HG03439 (cell line): ENCODE measurements around the gene SAMD4A.
"Not testable (repeated sequence)": the region's sequence is repeated elsewhere in the genome, so short reads cannot be mapped to it uniquely, and the experiment has no call there.

Source experiments
- ATAC-seq: cut with Tn5 transposase; IDR thresholded peaks from one replicate; pipeline ENCODE4 v1.9.1; 2021; ENCODE audit warnings: mild to moderate bottlenecking, moderate library complexity; ENCODE audit not compliant: unreplicated experiment

The SAMD4A gene

GRCh38 chr14:54722791-54723432, 156.0 kb downstream of the SAMD4A start:
- no peak for ATAC-seq

DNA sequence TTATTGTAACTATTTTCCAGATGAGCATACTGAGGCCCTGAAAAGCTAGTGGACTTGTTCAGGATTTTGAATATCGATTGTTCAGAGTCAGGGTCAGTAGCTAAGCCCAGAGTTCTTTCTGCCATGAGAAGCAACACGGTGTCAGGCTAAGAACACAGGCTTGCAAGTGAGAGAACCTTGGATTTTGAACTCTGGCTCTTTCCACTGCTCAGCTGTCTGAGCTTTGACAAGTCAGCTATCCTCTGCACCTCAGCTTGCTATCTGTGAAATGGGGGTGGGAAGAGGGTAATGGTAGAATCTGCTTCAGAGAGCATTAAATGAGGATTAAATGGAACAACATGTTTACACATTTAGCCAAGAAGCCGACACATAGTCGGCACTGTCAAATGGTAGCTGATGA, 157.2 kb downstream of the SAMD4A start:
- ATAC-seq, result no peak

- no peak for ATAC-seq
Observed at GRCh38 chr14:54724676-54725325, 157.9 kb downstream of the SAMD4A start.

- no peak for ATAC-seq
Observed at GRCh38 chr14:54725998-54726397, 159.1 kb downstream of the SAMD4A start.

DNA sequence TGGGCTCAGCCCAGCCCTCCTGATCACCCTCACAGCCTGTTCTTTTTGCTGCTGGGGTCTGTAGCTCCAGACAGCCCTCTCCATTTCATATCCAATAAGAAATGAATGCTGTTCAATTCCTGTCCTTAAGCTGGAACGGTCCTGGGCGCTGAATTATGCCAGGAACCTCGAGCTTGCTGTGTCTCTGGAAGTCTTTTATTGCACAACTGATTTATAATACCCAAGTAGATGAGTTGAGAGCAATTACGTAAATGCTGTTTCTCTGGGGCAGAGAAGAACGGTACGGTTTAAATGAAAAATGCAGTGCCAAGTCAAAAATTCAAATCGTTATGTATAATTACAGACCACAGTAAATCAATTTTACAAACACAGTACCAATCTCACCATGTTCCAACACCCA, 161.0 kb downstream of the SAMD4A start:
- ATAC-seq, result no peak

DNA sequence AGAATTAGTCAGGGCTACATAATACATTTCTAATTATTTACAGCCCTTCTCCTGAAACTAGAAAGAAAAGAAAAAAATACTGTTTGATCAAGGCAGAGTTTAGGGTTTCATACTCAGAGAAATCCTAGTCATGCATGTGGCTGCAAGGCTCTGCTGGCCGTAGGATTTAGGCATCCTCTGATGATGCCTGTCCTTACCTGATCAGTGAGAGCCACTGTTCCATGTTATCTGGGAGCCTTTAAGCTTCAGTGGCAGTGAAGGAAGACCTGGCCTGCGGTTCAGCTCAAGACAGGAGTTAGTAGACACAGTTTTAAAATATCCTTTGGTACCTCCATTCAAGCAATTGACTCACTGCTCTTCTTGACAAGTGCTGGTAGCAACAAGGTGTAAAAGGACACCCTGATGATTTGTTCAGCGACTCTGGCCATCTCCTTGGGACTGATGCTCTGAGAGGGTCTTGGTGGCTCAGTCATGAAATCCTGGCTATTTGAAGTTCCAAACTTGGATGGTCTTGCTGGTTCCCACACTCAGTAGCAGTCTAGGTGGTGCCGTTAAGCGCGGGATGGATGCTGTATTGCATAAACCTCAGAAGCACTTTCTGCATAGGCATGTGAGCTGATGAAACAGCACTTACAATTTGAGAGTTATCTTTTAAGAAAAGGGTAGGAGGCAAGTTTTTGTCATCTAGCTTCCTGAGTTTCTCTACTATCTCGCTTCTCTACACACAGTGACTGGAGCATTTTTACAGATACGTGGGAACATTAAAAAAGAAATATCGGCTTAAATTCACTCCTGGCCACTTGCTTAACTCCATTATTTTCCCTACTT, 162.0 kb downstream of the SAMD4A start:
- ATAC-seq, result no peak

GRCh38 chr14:54730156-54730961, 163.4 kb downstream of the SAMD4A start:
- peak; percentile 95 for ATAC-seq

GRCh38 chr14:54734966-54735365, 168.0 kb downstream of the SAMD4A start:
- no peak for ATAC-seq

DNA sequence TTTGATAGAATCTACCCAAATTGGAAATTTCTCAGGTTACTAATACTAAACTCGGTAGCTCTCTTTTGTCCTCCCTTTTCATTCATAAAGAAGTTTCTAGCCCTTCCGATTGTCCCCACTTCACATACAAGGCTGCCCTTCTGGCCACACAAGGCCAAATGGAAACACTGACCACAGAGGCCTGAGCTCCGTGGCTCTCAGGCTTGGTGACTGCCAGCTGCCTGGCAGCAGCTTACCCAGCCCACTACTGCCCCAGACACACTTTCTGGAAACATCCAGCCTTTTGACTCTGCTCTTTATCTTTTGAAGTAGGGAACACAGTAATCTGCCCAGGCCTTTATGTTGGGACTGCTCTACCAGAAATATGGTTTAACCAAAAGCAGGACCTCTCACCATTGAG, 168.5 kb downstream of the SAMD4A start:
- ATAC-seq, result no peak

- no peak for ATAC-seq
Observed at GRCh38 chr14:54737132-54737711, 170.3 kb downstream of the SAMD4A start.

GRCh38 chr14:54738009-54738408, 171.1 kb downstream of the SAMD4A start:
- ATAC-seq, result no peak

DNA sequence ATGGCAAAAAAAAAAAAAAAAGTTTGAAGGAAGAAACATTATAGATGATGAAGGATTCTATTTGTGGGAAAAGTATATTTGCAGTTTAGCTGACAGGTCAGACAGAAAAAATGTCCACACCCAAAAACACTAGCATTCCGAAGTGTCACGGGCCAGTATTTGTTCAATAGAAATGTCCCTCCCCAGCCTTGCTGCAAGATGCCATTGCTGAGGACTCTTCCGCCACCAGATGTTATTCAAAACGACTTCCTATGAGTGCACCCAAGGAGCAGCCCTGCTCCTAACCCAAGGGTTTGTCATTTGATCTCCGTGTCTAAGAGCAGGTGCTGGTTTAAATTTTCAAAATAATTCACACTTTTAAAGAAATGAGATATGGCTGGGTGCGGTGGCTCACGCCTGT, 172.6 kb downstream of the SAMD4A start:
- ATAC-seq, result no peak

DNA sequence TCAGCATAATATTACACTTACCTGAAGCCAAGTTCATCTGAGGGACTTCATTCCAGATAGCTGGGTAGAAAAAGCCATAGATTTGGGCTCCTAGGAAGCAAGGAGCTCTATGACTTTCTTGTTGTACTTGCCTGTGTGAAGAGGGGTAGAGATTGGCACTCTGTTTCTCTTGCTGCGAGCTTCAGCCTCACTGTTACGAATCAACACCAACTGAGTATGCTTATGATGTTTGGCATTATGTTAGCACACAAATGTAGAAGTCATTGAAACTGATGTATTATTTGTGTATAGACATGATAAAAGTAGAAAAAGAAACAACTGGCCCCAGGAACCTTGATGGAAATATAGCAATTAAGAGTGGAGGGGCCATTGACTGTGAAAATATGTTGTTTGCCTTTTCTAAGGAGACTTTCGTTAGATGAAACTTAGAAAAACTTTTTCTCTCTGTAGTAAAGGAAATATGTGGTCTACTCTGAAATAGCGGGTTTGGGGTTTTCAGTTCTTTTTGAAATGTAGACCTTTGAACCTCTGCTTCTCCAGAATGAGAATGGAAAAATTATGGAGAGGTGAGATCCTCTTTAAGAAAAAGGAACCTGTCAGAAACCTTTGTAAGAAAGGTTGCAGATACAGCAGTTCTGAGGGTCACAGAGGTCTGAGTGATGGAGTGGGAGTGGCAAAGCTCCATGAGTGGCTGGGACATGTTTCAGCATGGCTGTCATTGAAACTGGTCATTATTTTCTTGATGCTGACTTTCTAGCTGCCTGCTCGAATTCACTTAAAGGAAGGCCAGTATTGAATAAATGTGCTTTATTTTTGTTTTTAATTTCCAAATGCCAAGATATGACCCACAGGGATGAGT, 175.8 kb downstream of the SAMD4A start:
- ATAC-seq, result no peak

DNA sequence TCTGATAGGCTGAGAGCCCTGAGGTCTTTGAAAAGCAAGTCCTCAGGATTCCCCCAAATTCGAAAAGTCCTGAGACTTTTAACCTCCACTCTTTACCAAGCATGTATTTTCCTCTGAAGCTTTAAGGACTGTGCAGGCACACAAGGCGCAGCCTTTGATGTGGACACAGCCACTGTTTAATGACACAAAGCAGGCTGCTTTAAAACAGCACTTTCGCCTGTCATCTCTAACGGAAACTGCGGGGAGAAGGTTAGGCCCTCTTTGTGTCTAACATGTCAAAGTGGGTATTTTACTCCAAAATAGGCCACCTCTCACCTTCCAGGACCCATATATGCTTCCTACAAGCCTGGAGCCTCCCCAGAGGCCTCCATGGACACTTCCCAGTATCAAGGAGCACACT, 176.5 kb downstream of the SAMD4A start:
- no peak for ATAC-seq

DNA sequence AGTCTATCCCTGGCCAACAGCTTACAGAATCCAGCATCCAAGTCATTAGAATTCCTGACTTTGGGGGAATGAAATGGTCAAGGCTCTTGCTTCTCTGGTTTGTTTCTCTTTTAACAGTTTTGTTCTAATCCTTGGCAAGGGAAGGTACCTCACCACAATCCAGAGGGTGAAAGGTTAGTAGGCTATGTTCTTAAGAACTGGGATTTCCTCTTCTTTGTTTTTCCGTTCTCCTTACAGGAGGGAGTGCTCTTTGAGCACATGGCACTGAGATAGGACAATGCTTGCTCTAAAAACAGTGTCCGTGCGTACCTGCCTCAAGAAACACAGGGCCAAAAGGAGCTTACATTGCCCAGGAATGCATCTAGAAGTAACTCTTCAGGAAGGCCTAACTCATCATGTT, 179.1 kb downstream of the SAMD4A start:
- no peak for ATAC-seq

DNA sequence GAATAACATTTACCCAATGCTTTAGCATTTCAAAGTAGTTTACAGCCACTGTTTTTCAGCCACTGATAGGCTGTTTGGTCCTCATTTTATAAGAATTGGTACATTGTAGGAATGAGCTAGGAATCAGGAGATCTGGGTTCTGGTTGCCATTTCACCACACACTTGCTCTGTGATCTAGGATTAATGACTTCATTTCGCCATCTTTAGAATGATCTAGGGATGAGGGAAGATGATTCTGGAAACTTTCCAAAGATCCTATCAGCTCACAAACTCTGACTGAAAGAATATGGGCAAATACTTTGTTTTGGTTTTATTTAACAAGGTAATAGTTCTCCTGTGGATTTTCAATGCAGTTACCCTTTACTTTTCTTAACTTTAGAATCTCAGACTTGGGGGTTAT, 180.7 kb downstream of the SAMD4A start:
- ATAC-seq, result no peak

GRCh38 chr14:54749180-54749579, 182.3 kb downstream of the SAMD4A start:
- ATAC-seq, result no peak

GRCh38 chr14:54749727-54750126, 182.8 kb downstream of the SAMD4A start:
- no peak for ATAC-seq

DNA sequence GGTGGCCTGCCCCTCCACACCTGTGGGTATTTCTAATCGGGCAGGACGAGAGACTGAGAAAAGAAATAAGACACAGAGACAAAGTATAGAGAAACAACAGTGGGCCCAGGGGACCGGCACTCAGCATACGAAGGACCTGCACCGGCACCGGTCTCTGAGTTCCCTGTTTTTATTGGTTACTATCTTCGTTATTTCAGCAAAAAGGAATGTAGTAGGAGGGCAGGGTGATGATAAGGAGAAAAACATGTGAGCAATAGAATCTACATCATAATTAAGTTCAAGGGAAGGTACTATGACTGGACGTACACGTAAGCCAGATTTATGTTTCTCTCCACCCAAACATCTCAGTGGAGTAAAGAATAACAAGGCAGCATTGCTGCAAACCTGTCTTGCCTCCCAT, 185.7 kb downstream of the SAMD4A start:
- ATAC-seq, result not testable (repeated sequence)

GRCh38 chr14:54753396-54753795, 186.5 kb downstream of the SAMD4A start:
- ATAC-seq, result not testable (repeated sequence)
